T-helper 2 cell treated with Interferon-gamma antibody and Interleukin-4, amounts not matched to agents 100 ng/mL and 5 ng/mL, for 36 hours (primary cell): ENCODE results near the gene NMB. TPM values are rescaled to one million over a fixed set of nuclear protein-coding genes. Genes with fewer than 3 reads are reported as not detected.
"Not testable (repeated sequence)": the region's sequence is repeated elsewhere in the genome, so short reads cannot be mapped to it uniquely, and the experiment has no call there.

Experiments
- intact Hi-C: fragments of 100-400 bp; cut with micrococcal nuclease; formaldehyde crosslinking; loops from one replicate; pipeline ENCODE4 v1.15.1; 2023
- total RNA-seq: library from RNA; stranded (reverse); gene quantifications from 2 replicates; pipeline ENCODE4 v1.2.3, GENCODE V29; 2022

Gene NMB
- total RNA-seq, 1 donor from 2014 or later = 2.3 TPM

- intact Hi-C loops = loop anchor here (5.0 kb wide), 1 partner anchor 105 kb away; no protein-coding TSS in a partner anchor
Measured at GRCh38 chr15:84656972-84657371, 1.0 kb downstream of the NMB start.

DNA sequence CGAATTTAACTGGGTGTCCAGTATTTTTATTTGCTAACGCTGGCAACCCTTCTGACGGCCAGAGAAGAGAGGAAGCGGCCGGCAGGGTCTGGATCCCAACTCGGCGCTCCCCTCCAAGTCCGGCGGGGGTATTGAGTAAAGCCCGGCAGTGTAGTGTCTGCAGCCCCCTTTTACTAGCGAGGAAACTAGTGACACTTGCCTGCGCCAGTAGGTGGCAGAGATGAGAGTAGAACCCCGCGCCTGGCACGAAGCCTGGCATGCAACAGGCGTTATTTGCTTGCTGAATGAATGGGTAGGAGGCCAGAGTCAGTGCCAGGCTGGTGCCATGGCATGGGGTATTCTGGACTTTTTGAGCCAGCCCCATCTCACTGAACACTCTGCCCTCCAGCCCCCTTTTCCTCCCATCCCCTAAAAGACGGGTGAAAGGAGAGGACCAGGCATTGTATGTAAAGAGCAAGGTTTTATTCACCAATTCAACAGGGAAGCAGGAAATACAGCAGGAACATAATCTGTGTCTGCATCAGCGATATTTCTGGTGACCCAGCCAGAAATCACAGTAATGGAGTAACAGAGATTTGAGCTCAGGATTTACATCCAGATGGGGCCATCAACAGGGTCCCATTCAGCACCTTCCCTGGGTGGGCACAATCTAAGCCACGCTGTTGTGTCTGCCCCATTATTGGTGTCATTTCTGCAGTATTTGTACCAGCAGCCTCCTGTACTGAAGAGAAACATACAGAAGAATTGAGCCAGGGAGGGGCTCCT lies 3.1 kb downstream of the NMB start:
- intact Hi-C loops = loop anchor here (1.0 to 5.0 kb wide), 7 partner anchors 24 to 326 kb away; partner anchors contain the start of genes PDE8A and ZNF592

DNA sequence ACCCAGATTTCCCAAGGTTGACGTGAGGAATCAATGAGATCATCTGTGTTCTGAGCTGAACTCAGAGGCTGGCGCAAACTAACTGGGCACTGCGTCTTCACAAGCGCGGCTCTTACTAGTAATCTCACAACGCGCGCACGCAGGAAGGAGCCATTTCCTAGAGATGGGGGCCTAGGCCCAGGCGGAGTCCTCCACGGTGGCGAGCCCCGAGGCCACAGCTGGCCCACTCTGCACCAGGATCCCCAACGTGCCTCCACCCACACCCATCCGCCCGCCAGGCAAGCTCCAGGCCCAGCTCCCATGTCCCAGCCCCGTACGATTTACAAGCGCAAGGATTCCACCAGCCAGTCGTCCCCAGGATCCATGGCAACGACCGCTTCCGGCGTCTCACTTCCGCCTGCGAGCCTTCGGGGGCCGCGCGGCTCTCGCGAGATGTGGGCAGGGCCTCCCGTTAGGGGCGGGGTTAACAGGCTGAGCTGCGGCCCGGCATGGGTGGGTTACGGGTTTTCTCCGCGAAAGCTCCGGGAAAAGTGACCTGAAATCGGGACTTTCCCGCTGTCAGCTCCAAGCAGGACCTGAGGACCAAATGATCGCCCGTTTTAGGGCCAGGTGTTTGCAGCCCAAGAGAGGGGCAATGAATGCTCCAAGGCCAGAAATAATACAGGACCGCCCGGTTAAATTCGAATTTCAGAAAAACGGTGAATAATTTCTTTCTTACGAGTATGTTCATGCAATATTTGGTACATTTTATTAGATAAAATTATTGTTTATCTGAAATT lies 3.9 kb downstream of the NMB start, which contains the start of gene WDR73:
Gene WDR73 (minus strand): TSS at position 374 of the 779 bp plus-strand sequence. CDS start 9 bp downstream, at position 365.
- intact Hi-C loops = loop anchor here (1.0 kb wide), 6 partner anchors 23 to 327 kb away; partner anchors contain the start of genes PDE8A and ZNF592

DNA sequence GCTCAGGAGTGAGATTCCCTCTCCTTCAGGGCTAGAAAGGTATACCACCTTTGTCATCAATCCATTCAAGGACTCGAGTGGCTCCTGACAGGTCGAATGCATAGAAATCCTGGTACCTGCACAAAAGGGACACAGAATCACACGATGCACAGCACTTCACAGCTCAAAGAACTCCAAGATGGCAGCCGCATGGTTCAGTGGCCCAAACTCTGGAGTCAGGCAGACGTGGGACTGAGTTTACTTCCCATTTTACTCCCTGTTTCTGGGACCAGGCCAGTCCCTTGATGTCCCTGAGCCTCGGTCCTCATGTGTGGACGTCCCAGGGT lies 4.5 kb downstream of the NMB start:
- intact Hi-C loops = no loop called here

- intact Hi-C loops = no loop called here
Measured at GRCh38 chr15:84649706-84650105, 8.3 kb downstream of the NMB start.

- intact Hi-C loops = no loop called here
Measured at GRCh38 chr15:84648539-84648938, 9.5 kb downstream of the NMB start.

- intact Hi-C loops = no loop called here
Measured at GRCh38 chr15:84647726-84648125, 10.3 kb downstream of the NMB start.

GRCh38 chr15:84645997-84646396 lies 12.0 kb downstream of the NMB start:
- intact Hi-C loops = no loop called here

DNA sequence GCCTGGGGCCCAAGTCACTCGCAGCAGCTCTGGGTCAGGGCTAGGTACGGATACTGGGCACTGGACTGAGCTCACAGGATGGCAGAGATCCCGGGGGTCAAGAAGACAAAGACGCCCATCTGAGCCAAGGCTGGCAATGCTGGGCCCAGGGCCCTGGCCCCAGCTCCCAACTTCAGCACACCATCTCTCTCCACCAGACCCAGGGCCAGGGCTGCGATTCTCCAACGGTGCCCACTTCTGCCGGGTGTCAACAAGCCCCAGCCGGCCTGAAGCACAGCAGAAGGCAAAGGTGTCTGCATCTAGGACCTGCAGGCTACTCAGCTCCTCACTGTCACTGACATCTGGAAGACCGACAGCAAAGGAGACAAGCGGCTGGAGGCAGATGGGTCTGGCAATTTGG lies 12.5 kb downstream of the NMB start:
- intact Hi-C loops = no loop called here

- intact Hi-C loops = no loop called here
Measured at GRCh38 chr15:84643838-84644237, 14.2 kb downstream of the NMB start.

DNA sequence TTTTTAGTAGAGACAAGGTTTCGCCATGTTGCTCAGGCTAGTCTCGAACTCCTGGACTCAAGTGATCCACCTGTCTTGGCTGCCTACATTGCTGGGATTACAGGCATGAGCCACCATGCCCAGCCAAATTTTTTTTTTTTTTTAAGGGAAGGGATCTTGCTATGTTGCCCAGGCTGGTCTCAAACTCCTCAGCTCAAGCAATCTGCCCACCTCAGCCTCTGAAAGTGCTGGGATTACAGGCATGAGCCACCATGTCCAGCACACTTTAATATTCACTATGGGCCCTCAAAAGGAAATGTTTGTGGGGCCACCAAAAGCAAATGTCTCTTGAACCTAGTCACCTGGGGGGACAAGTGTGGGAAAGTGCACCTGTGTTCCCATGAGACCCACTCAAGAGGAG lies 15.4 kb downstream of the NMB start:
- intact Hi-C loops = not testable (repeated sequence)

GRCh38 chr15:84641871-84642270 lies 16.1 kb downstream of the NMB start:
- intact Hi-C loops = not testable (repeated sequence)

DNA sequence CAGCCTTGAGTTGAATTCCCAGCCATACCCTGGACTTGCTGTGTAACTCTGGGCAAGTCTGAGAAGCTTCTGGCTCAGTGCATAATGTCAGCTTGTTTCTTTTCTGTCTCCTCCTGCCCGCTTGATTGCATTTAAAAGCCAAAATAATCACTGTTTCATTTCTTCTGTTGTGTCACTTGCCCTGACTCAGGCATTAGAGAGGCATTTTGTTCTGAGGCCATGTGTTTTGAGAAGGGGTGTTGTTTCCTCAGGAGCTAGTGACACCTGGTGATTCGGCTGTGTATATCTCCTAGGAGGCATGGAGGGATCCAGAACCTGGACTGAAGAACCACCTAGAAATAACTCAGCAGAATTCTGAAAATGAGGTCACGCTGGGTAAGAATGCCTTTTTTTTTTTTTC lies 19.9 kb downstream of the NMB start:
- intact Hi-C loops = no loop called here

DNA sequence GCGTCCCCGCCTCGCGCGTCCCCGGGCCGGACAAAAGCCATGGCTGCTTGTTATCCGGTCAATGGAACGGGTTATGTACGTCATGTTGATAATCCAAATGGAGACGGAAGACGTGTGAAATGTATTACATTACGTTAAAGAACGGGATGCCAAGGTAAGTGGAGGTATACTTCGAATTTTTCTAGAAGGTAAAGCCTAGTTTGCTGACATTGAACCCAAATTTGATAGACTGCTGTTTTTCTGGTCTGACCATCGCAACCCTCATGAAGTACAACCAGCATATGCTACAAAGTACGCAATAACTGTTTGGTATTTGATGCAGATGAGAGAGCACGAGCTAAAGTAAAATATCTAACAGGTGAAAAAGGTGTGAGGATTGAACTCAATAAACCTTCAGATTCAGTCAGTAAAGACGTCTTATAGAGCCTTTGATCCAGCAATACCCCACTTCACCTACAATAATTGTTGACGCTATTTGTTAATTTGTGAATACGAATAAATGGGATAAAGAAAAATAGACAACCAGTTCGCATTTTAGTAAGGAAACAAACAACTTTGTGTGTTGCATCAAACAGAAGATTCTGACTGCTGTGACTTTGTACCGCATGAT lies 23.7 kb downstream of the NMB start:
- intact Hi-C loops = loop anchor here (5.0 kb wide), 1 partner anchor 128 kb away; no protein-coding TSS in a partner anchor

DNA sequence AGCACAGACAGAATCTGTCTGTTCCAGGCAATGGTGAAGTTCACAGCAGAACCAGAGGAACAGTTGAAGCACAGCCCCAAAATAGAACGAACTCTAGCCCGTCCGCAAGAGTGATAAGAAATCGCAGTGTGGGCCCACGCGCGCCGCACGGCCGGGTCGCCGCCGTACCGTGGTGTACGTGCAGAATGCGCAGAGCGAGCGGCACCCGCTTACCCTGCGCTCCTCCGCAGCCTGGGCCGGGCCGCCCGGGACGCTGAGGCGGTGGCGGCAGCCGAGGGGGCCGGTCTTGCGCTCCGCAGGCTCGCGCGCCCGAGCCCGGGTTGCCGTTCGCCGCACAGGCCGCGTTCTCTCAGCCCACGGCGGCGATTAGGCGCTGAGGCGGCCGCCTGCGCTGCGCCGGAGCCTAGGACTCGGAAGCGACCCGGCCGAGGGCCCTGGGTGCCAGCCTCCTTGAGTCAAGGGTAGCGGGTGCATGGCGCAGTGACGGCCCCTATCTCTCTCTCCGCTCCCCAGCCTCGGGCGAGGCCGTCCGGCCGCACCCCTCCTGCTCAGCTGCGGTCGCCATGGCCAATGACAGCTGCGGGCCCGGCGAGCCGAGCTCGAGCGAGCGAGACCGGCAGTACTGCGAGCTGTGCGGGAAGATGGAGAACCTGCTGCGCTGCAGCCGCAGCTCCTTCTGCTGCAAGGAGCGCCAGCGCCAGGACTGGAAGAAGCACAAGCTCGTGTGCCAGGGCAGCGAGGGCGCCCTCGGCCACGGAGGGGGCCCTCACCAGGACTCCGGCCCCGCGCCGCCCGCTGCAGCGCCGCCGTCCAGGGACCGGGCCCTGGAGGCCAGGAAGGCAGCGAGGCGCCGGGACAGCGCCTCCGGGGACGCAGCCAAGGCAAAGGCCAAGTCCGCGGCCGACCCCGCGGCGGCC lies 24.4 kb downstream of the NMB start:
- intact Hi-C loops = loop anchor here (2.0 to 5.0 kb wide), 2 partner anchors 115 to 129 kb away; partner anchors contain the start of gene ZNF592

- intact Hi-C loops = loop anchor here (1.0 to 5.0 kb wide), 6 partner anchors 23 to 350 kb away; partner anchors contain the start of genes PDE8A, WDR73 and ZNF592
Measured at GRCh38 chr15:84631706-84632272, 26.2 kb downstream of the NMB start.

GRCh38 chr15:84629033-84629432 lies 29.0 kb downstream of the NMB start:
- intact Hi-C loops = no loop called here

DNA sequence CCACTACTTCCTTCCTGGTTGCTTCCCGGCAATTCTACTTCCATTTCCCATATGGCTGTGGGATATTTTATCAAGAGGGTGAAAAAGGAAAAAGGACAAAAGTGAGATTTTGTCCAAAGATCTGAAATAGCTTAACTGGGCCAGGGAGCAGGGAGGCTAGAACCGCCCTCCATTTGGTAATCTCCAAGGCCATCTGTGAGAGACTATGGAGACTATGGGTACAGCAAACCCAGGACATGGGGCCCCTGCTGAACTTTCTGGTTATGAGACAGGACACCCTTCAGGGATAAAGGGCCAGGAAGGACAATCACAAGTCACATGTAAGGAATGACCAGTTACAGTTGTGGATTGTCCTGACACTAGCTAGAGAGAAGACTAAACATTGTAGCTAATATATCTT lies 32.9 kb downstream of the NMB start:
- intact Hi-C loops = no loop called here

DNA sequence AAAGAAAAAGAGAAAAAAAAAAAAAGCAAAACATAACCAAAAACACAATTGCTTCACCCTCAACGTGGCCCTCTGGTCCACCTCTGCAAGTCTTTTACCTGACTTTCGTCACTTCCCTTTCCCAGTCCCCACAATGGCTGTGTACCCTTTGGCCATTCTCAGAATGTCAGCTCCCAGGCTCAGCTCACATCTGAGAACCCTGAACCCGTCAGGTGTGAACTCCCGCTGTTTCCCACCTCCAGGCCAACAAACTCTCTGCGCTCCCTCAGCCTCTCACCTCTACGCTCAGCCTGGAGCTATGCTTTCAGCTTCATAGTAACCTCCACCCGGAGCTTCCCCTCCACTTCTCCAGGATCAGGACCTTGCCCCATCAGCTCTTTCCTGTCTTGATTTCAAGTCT lies 33.6 kb downstream of the NMB start:
- intact Hi-C loops = no loop called here

DNA sequence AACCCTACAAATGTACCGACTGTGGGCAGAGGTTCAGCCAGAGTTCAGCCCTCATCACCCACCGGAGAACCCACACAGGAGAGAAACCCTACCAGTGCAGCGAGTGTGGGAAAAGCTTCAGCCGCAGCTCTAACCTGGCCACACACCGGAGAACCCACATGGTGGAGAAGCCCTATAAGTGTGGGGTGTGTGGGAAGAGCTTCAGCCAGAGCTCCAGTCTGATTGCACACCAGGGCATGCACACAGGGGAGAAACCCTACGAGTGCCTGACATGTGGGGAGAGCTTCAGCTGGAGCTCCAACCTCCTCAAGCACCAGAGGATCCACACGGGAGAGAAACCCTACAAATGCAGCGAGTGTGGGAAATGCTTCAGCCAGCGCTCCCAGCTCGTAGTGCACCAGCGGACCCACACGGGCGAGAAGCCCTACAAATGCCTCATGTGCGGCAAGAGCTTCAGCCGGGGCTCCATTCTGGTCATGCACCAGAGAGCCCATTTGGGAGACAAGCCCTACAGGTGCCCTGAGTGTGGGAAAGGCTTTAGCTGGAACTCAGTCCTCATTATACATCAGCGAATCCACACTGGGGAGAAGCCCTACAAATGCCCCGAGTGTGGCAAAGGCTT lies 36.5 kb downstream of the NMB start:
- intact Hi-C loops = no loop called here
